Osteoblast (primary cell): ENCODE data around the gene FAM174C. TPM values are rescaled to one million over a fixed set of nuclear protein-coding genes. Genes with fewer than 3 reads are reported as not detected.

Experiments used
- DNase-seq: peaks from one replicate; pipeline ENCODE4 v3.0.0; 2011; ENCODE audit warnings: low spot score, mixed read lengths; ENCODE audit not compliant: insufficient read length; ENCODE audit errors: missing footprints
- H2AFZ ChIP-seq: 2 replicates; pipeline ENCODE4 v1.6.0; 2011; ENCODE audit warnings: mild to moderate bottlenecking, low read length
- H3K27ac ChIP-seq: 2 replicates; pipeline ENCODE4 v1.5.1; 2011; ENCODE audit warnings: mild to moderate bottlenecking, low read depth, low read length, moderate library complexity
- H3K27me3 ChIP-seq: 2 replicates; pipeline ENCODE4 v1.6.0; 2012; ENCODE audit warnings: mild to moderate bottlenecking, control low read depth, inconsistent platforms, low read length, moderate library complexity; ENCODE audit not compliant: insufficient read depth
- H3K36me3 ChIP-seq: 2 replicates; pipeline ENCODE4 v1.5.1; 2011; ENCODE audit warnings: mild to moderate bottlenecking, low read length, control low read depth, moderate library complexity; ENCODE audit not compliant: insufficient read depth
- H3K4me1 ChIP-seq: 2 replicates; pipeline ENCODE4 v1.5.1; 2011; ENCODE audit warnings: mild to moderate bottlenecking, low read length, control low read depth, moderate library complexity; ENCODE audit not compliant: insufficient read depth
- H3K4me2 ChIP-seq: 2 replicates; pipeline ENCODE4 v1.6.0; 2011; ENCODE audit warnings: mild to moderate bottlenecking, low read length; ENCODE audit not compliant: insufficient read depth
- H3K4me3 ChIP-seq: fragments of 200-600 bp; sonication (generic); 3 replicates; pipeline ENCODE4 v1.5.1; 2012; ENCODE audit warnings: mild to moderate bottlenecking, low read length, inconsistent platforms; ENCODE audit not compliant: insufficient read depth
- H3K79me2 ChIP-seq: 2 replicates; pipeline ENCODE4 v1.6.0; 2012; ENCODE audit warnings: mild to moderate bottlenecking, low read length, control low read depth, inconsistent platforms; ENCODE audit not compliant: insufficient read depth
- H3K9me3 ChIP-seq: 2 replicates; pipeline ENCODE4 v1.5.1; 2011; ENCODE audit warnings: low read depth, low read length, control low read depth
- H4K20me1 ChIP-seq: 2 replicates; pipeline ENCODE4 v1.6.0; 2012; ENCODE audit warnings: mild to moderate bottlenecking, low read length, control low read depth; ENCODE audit not compliant: insufficient read depth
- CTCF ChIP-seq: IDR thresholded peaks from 2 replicates; pipeline ENCODE4 v1.5.1; 2011; ENCODE audit warnings: mild to moderate bottlenecking, low read depth, low read length, moderate library complexity; ENCODE audit errors: extremely low read depth
- total RNA-seq: library from RNA; depleted of rRNA; stranded (reverse); fragments of >200 nt; gene quantifications from 2 replicates; pipeline ENCODE4 v1.2.3, GENCODE V29; 2012

Gene FAM174C
- total RNA-seq, 1 donor = 25.0 TPM

- peak overlapping the region; percentile 82 for H3K27ac ChIP-seq
- H3K4me1 ChIP-seq = peaks cover 18% of the 10 kb centered on the region
- no peaks in the 10 kb centered on the region for H3K9me3 ChIP-seq
- peak overlapping the region; percentile 83 for H3K4me3 ChIP-seq
- no peak overlapping the region for H2AFZ ChIP-seq
- peak overlapping the region; percentile 76 for H3K4me2 ChIP-seq
- H3K79me2 ChIP-seq = peaks cover 40% of the 10 kb centered on the region
- peaks cover 26% of the 10 kb centered on the region for H4K20me1 ChIP-seq
- peaks cover 8% of the 10 kb centered on the region for H3K36me3 ChIP-seq
- no peak for TF ChIP-seq CTCF
- no peak for DNase-seq
- no peaks in the 10 kb centered on the region for H3K27me3 ChIP-seq
These were observed 27.6 kb upstream of the FAM174C start for GRCh38 chr19:1247748-1248138.

GRCh38 chr19:1248139-1248785 is 27.1 kb upstream of the FAM174C start, which contains the start of gene MIDN:
TSS of gene MIDN (plus strand) at chr19:1248583. CDS start at chr19:1250297, 1,714 bp downstream.
- Histone ChIP-seq H3K36me3 (peaks cover 8% of the 10 kb centered on the region), H3K27me3 (no peaks in the 10 kb centered on the region), H3K4me3 (peak within 1 kb of the TSS; percentile 83), H2AFZ (peak within 1 kb of the TSS; percentile 65), H3K4me1 (peaks cover 18% of the 10 kb centered on the region), H4K20me1 (peaks cover 24% of the 10 kb centered on the region), H3K9me3 (no peaks in the 10 kb centered on the region), H3K27ac (peak within 1 kb of the TSS; percentile 82), H3K79me2 (peaks cover 42% of the 10 kb centered on the region), H3K4me2 (peak within 1 kb of the TSS; percentile 76)
- TF ChIP-seq CTCF = peak; percentile 25
- peak; percentile 99 for DNase-seq

GRCh38 chr19:1248786-1249297 is 26.5 kb upstream of the FAM174C start:
- TF ChIP-seq CTCF = peak; percentile 50
- peaks cover 20% of the 10 kb centered on the region for H4K20me1 ChIP-seq
- peak overlapping the region; percentile 55 for H3K4me2 ChIP-seq
- H3K36me3 ChIP-seq = peaks cover 12% of the 10 kb centered on the region
- H3K4me3 ChIP-seq = peak overlapping the region; percentile 83
- H3K27me3 ChIP-seq = no peaks in the 10 kb centered on the region
- no peaks in the 10 kb centered on the region for H3K9me3 ChIP-seq
- peaks cover 42% of the 10 kb centered on the region for H3K79me2 ChIP-seq
- H2AFZ ChIP-seq = no peak overlapping the region
- peak; percentile 99 for DNase-seq
- H3K27ac ChIP-seq = peak overlapping the region; percentile 82
- H3K4me1 ChIP-seq = peaks cover 18% of the 10 kb centered on the region

GRCh38 chr19:1249298-1249989 is 25.9 kb upstream of the FAM174C start:
- Histone ChIP-seq H3K79me2 (peaks cover 43% of the 10 kb centered on the region), H3K4me3 (peak overlapping the region; percentile 83), H3K9me3 (no peaks in the 10 kb centered on the region), H4K20me1 (peaks cover 19% of the 10 kb centered on the region), H3K4me2 (peak overlapping the region; percentile 18), H3K27ac (peak overlapping the region; percentile 48), H2AFZ (no peak overlapping the region), H3K36me3 (peaks cover 19% of the 10 kb centered on the region), H3K27me3 (no peaks in the 10 kb centered on the region), H3K4me1 (peaks cover 19% of the 10 kb centered on the region)
- no peak for TF ChIP-seq CTCF
- DNase-seq = peak; percentile 100
